HG02885 (cell line): ENCODE data around the gene CHST2.
"Not testable (repeated sequence)": the region's sequence is repeated elsewhere in the genome, so short reads cannot be mapped to it uniquely, and the experiment has no call there.

Source experiments
- ATAC-seq: cut with Tn5 transposase; IDR thresholded peaks from one replicate; pipeline ENCODE4 v1.9.1; 2021; ENCODE audit warnings: mild to moderate bottlenecking; ENCODE audit not compliant: unreplicated experiment, poor library complexity

Gene CHST2

DNA sequence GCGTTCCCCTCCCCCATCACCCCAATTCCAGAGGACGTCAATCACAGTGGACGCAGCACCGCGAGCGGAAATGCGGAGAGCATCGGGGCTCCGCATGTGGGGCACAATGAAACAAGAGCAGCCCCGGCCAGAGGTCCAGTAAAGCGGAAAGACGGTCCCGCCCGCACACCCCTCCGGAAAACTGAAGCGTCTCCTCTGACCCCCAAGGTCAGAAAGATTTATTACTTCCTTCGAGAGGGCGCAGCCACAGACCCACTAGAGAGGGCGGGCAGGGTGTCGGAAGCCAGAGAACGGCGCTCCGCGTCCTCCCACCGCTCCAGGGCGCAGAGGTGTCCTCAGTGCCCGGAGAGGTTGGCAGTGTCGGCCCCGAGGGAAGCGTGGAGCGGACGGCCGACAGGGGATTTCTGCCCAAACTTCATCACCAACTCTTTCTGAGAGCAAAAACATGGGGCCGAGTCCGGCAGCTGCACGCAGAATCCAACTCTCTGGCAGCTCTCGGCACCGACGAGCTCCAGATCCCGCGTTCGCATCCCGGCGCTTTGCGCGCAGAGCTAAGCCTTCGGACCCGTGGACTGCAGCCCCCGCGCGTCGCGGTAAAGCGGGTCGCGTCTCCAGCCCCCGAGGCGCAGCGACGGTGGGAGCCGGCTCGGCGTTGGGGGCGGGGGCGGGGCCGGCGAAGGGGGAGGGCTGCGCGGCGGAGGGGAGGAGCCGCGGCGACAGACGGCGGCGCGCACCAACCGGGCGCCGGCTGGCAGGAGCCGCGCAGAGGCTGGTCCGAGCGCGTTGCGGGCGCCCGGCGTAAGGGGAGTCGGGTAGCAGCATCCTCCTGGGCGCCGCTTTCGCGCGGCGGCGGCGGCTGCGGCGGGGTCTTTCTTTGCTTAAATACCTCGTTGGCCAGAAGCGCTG lies at the start of gene CHST2:
TSS of gene CHST2 (plus strand) at position 763 of the 906 bp plus-strand sequence. CDS start 1,046 bp downstream, outside the sequence.
- ATAC-seq = peak; percentile 74

DNA sequence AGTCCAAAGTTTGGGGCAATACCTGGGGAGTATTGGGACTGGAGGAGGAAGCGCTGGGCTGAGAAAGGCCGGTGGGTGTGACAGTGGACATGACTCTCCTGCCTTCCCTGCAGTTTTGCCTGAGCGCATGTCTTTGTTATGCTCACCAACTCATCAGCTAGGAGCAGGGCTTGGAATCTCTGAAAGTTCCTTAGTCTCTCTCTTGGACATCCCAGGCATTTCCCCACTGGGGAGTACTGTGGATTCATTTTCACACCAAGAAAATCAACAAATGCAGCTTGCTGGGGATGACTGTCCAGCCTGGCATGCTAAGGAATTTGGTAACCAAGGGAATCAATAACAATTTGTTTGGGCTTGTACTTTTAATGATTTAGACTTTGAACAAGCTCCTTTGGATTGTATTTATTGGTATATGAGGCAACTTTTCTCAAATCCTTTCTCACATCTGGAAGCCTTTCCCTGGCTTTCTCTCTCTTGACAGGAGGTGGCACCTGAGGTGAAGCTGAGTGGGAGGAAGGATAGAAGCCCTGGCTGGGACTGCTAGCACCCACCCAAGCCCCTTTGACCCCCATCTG lies 48.5 kb upstream of the CHST2 start:
- ATAC-seq = no peak

- no peak for ATAC-seq
These were observed 47.8 kb upstream of the CHST2 start for GRCh38 chr3:143071776-143072175.

- not testable (repeated sequence) for ATAC-seq
These were observed 47.1 kb upstream of the CHST2 start for GRCh38 chr3:143072298-143073020.

DNA sequence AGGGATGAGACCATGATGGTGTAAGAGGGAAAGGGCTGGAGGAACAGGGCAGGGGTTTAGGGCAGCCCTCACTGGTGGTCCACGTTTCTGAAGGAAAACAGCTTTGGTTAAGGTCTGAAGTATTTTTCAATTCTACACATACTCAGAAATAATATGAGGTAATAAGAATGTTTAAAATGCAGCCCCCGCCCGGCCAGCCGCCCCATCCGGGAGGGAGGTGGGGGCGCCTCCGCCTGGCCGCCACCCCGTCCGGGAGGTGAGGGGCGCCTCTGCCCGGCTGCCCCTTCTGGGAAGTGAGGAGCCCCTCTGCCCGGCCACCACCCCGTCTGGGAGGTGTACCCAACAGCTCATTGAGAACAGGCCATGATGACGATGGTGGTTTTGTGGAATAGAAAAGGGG lies 46.0 kb upstream of the CHST2 start:
- ATAC-seq = not testable (repeated sequence)

DNA sequence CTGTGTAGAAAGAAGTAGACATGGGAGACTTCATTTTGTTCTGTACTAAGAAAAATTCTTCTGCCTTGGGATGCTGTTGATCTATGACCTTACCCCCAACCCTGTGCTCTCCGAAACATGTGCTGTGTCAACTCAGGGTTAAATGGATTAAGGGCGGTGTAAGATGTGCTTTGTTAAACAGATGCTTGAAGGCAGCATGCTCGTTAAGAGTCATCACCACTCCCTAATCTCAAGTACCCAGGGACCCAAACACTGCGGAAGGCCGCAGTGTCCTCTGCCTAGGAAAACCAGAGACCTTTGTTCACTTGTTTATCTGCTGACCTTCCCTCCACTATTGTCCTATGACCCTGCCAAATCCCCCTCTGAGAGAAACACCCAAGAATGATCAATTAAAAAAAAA lies 45.6 kb upstream of the CHST2 start:
- ATAC-seq = not testable (repeated sequence)

DNA sequence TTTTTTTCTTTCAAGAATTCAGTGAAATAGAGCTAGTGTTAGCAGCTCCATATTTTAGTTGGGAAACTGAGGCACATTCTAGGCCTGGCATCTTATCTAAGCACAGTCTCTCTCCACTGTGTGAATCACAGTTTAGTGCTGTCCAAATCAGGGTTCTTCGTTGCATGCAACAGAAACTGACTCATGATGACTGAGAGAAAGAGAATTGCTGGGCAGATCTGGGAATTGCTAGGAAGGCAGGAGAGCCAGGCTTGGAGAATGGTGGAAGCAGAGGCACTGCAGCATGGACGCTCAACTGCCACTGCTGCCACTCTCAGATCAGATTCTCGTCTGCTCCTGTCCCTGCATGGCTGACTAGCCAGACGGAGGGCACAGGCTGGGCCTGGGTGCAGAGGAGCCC lies 40.7 kb upstream of the CHST2 start:
- no peak for ATAC-seq

GRCh38 chr3:143080196-143080595 lies 39.4 kb upstream of the CHST2 start:
- no peak for ATAC-seq

GRCh38 chr3:143081365-143081764 lies 38.2 kb upstream of the CHST2 start:
- no peak for ATAC-seq

GRCh38 chr3:143081844-143082778 lies 37.5 kb upstream of the CHST2 start:
- peak; percentile 80 for ATAC-seq

GRCh38 chr3:143083781-143084180 lies 35.8 kb upstream of the CHST2 start:
- no peak for ATAC-seq

DNA sequence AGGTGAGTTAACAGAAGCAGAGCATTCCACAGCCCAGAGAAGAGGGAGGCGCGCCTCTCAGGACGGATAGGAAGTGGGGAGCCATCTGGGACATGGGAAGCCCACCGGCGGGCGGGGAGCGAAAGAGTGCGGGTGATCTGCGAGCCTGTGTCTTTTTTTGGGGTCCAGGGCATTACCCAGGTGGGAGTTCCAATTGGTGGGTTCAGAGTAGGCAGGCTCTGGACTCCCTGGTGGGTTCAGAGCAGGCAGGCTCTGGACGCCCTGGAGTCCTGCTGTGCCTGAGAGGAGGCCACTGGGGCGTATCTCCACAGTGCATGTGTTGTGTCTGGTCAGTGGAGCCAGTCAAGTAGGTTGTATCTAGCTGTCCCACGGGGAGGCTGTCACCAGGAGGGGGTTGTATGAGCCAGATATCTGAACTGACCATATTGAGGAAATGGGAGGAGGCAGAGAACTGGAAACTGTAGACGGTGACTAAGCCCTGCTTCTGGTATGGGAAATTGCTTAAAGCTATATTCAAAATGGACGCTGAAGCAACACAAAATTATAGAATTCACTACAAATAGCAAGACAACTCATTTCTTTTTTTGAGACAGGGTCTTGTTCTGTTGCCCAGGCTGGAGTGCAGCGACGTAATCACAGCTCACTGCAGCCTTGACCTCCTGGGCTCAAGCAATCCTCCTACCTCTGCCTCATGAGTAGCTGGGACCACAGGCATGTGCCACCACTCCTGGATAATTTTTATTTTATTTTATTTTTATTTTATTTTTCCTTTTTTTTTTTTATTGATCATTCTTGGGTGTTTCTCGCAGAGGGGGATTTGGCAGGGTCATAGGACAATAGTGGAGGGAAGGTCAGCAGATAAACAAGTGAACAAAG lies 34.5 kb upstream of the CHST2 start:
- peak; percentile 51 for ATAC-seq

GRCh38 chr3:143088835-143089234 lies 30.7 kb upstream of the CHST2 start:
- no peak for ATAC-seq

- no peak for ATAC-seq
These were observed 29.6 kb upstream of the CHST2 start for GRCh38 chr3:143089965-143090364.

GRCh38 chr3:143090486-143090885 lies 29.1 kb upstream of the CHST2 start:
- ATAC-seq = no peak

DNA sequence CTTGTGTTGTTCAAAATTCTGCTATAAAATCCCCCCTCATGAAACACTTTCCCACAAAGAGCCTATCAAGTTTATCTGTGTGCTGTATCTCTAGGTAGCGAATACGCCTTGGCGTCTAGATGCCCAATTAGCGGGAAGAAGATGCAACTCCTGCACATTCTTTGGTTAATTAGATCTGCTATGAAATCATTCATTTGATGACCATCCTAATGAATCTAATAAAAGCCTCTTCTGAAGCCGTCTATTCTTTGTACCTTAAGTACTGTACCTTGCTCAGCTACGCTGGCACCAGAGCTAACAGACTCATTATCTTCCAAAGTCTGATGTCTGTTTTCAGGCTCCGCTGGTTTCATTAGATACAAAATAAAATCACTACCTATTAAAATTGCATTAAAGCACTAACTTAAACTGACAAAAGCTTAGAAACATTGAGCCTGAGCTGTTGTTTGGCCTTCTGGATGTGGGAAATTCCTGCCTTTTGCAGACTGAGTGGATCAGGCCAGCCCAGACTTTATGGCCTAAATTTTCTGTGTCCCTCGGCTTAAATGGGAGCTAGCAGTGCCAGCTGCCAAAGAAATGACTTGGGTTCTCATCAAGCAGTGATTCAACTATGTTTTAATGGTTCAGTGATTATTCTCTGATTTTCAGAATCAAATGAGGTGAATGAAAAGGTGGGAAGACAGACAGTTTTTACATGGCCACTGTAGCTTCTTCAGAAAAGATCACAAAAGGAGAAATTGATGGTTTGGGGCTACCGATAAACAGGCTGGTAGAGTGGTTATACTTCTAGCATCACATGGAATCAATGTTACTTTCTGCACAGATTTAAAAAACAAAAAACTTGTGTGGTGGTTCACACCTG lies 28.4 kb upstream of the CHST2 start:
- ATAC-seq = no peak

DNA sequence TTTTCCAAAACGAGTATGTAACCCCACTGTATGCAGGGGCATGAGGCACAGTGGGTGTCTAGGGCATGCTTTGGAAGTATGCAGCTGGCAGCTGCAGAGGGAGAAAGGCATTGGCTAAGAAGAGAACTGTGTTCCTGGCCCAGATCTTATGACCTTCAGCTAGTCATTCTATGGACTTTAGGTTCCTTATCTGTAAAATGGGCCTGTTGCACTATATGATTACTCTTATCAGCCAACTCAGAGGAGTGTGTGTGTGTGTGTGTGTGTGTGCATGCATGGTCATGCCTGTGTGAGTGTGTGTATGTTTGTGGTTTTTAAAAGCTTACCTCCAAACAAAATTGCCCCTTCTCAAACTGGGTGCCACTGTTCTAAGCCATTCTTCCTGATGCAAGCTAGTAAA lies 27.4 kb upstream of the CHST2 start:
- no peak for ATAC-seq

- no peak for ATAC-seq
These were observed 23.8 kb upstream of the CHST2 start for GRCh38 chr3:143095813-143096212.
